ENCODE results near the gene STK11IP.

Gene STK11IP

DNA sequence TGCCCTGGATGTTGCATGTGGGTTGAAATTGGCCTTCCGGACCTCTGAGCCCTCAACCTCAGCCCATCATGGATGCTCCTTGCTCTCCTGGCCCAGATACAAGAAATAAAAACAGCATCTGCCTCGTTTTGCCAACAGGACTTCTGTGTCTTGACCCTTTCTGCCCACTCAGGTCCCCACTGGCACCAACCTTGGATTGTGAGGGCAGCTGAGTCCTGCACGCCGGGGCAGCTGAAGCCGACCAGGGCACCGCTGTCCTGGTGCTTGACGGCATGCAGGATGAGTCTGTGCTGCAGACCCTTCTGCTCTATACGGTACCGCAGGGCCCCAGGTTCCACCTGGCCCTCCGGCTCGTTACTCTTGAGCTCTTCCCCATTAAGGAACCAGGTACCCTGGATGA, 31.0 kb upstream of the STK11IP start:
- TF ChIP-seq, protein P1, sequence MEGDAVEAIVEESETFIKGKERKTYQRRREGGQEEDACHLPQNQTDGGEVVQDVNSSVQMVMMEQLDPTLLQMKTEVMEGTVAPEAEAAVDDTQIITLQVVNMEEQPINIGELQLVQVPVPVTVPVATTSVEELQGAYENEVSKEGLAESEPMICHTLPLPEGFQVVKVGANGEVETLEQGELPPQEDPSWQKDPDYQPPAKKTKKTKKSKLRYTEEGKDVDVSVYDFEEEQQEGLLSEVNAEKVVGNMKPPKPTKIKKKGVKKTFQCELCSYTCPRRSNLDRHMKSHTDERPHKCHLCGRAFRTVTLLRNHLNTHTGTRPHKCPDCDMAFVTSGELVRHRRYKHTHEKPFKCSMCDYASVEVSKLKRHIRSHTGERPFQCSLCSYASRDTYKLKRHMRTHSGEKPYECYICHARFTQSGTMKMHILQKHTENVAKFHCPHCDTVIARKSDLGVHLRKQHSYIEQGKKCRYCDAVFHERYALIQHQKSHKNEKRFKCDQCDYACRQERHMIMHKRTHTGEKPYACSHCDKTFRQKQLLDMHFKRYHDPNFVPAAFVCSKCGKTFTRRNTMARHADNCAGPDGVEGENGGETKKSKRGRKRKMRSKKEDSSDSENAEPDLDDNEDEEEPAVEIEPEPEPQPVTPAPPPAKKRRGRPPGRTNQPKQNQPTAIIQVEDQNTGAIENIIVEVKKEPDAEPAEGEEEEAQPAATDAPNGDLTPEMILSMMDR (IDR thresholded peaks at IDR 0.05; ENCODE audit: extremely low read depth, missing control alignments): no peak
- peak; percentile 3 for DNase-seq (ENCODE audit: low spot score)

DNA sequence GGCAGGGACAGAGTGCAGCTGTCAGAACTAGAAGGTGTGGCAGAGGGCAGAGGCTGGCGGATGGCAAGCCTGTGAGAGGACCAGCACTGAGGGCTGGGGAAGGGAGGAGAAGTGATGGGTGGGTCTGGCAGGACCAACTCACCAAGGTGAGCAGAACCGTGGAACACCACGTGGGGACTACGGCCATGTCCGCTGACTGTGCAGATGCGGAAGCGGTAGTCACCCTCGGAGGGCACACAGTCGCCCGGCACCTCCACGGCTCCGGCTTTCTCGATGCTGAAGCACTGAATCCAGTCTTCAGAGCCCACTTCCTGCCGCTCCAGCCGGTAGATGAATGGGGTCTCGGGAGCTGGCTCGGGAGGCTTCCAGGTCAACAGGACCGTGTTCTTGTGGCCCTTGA, 30.5 kb upstream of the STK11IP start:
- TF ChIP-seq, protein P1 (IDR thresholded peaks at IDR 0.05; ENCODE audit: extremely low read depth, missing control alignments): no peak
- no peak for DNase-seq (ENCODE audit: low spot score)

DNA sequence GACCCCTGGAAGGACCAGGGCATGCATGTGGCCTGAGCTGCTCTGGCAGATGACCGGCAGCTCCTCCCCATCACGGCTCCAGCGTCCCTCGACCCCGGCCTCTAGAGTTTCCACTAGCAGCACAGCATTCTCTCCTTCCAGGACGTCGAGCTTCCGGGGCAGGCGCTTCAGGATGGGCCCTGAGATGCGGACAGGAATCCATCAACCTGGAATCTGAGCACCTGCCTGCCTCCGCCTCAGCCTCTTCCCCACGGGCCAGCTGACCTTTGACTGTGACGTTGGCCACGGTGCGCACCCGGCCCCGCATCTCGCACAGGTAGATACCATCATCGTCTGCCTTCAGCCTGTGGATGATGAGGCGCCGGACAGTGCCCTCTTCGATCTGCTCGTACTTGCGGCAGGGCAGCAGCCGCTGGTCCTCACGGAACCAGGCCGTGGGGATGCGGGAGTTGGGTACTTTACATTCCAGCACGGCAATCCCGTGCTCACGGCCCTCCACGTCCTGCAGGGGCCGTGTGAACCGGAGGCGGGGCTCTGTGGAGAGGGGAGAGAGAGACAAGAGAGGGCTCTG, 29.8 kb upstream of the STK11IP start:
- TF ChIP-seq, protein P1 (IDR thresholded peaks at IDR 0.05; ENCODE audit: extremely low read depth, missing control alignments): no peak
- peak; percentile 12 for DNase-seq (ENCODE audit: low spot score)

DNA sequence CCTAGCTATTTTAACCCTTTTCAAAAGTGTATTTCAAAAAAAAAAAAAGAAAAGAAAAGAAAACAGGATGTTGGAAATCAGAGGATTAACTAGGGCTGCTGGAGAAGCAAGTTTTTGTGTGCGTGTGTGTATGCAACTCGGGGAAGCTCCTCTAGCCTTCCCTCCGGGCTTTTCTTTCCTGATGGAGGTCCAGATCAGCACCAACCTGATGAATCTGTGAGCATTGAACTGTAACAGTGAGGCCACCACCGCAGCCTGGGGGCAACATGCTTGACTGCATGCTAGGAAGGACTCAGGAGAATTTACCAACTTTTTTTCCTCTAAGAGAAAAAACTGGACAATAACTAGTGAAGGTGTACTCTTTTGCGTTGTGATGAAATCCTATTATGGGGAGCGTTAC, 28.6 kb upstream of the STK11IP start:
- DNase-seq (ENCODE audit: low spot score): peak; percentile 5
- TF ChIP-seq, protein P1 (IDR thresholded peaks at IDR 0.05; ENCODE audit: extremely low read depth, missing control alignments): no peak

DNA sequence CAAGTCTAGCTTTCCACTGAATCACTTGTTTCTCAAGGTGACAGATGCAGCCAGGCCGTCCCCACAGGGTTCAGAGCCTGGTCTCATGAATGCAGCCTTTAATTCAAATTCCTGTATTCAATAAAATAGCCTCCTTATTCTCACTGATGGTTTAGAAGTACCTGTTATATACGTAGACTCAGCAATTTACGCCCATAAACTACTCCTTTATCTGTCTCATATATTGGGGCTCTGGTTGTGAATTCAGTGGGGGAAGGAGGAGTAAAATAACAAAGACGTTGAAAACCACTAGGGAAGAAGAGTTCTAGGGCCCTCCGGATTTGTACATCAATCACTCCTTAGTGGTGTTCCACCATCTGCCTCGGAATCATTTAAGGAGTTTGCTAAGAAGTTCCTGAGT, 28.0 kb upstream of the STK11IP start:
- TF ChIP-seq, protein P1 (IDR thresholded peaks at IDR 0.05; ENCODE audit: extremely low read depth, missing control alignments): no peak
- peak; percentile 19 for DNase-seq (ENCODE audit: low spot score)

DNA sequence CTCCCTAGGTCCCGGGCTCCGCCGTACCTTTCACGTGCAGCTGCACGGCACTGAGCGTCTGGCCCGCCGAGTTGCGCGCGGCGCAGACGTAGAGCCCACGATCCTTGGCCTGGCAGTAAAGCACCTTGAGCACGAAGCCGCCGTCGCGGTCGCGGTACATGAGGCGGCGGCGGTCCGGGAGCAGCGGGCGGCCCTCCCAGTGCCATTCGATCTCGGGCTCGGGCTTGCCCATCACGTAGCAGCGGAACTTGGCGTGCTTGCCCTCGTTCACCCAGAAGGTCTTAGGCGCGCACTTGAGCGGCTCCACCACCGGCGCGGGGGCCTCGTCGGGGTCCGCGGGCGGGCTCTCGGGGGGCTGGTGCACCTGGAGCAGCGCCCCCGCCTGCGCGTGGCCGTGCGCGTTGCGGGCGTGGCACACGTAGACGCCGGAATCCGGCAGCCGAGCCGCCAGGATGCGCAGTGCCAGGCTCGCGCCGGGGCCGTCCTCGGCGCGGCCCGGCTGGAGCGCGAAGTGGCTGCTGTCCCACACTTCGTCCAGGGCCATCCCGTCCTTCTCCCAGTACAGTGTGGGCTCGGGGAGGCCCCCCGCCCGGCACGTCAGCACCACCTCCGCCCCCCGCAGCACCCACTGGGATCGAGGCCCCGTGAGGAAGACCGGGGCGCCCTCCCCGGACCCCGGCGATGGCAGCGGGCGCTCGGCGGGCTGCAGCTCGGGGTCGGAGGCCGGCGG, 27.3 kb upstream of the STK11IP start:
- DNase-seq (ENCODE audit: low spot score): peak; percentile 47
- TF ChIP-seq, protein P1 (IDR thresholded peaks at IDR 0.05; ENCODE audit: extremely low read depth, missing control alignments): no peak

DNA sequence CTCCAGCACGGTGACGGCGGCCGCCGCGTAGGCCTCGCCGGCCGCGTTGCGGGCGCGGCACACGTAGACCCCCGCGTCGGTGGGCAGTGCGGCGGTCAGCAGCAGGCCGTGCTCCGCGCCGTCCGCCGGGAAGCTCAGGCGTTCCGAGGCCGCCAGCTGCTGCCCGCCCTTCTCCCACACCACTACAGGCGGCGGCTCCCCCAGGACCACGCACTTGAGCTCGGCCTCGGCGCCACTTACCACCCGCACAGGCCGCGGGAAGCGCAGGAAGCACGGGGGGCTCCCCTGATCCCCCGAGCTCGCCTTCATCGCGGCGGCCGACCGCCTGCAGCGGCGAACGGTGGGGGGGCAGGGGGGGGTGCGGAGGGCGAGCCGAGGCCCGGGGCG, 26.7 kb upstream of the STK11IP start:
- peak; percentile 39 for DNase-seq (ENCODE audit: low spot score)
- TF ChIP-seq, protein P1 (IDR thresholded peaks at IDR 0.05; ENCODE audit: extremely low read depth, missing control alignments): no peak

All from GM20000 (cell line).